ENCODE results near the gene CBY2.

GRCh38 chr13:45688577-45688976 is 13.5 kb upstream of the CBY2 start:
- TF ChIP-seq CTCF (conservative IDR thresholded peaks at IDR 0.05; ENCODE audit: low read depth, low read length) (no peak), EZH2phosphoT487 (IDR thresholded peaks at IDR 0.05; ENCODE audit: borderline replicate concordance, low read length) (no peak), EZH2 (IDR thresholded peaks at IDR 0.05; ENCODE audit: low read length, unreplicated experiment) (no peak)
